Hepatocyte (in vitro differentiated cells): ENCODE measurements around the gene CLIP2.

Experiments
- EZH2 ChIP-seq: fragments of 200-600 bp; sonication (generic); IDR thresholded peaks from 2 replicates; pipeline ENCODE4 v1.6.1; 2016; ENCODE audit warnings: antibody characterized with exemption, mild to moderate bottlenecking, borderline replicate concordance
- TF ChIP-seq, protein P1 (sequence below): fragments of 200-600 bp; sonication (generic); IDR thresholded peaks from 2 replicates; pipeline ENCODE4 v1.5.1; 2016; ENCODE audit warnings: antibody characterized with exemption, mild to moderate bottlenecking; ENCODE audit not compliant: poor library complexity

- no peak for TF ChIP-seq EZH2
- TF ChIP-seq, protein P1, sequence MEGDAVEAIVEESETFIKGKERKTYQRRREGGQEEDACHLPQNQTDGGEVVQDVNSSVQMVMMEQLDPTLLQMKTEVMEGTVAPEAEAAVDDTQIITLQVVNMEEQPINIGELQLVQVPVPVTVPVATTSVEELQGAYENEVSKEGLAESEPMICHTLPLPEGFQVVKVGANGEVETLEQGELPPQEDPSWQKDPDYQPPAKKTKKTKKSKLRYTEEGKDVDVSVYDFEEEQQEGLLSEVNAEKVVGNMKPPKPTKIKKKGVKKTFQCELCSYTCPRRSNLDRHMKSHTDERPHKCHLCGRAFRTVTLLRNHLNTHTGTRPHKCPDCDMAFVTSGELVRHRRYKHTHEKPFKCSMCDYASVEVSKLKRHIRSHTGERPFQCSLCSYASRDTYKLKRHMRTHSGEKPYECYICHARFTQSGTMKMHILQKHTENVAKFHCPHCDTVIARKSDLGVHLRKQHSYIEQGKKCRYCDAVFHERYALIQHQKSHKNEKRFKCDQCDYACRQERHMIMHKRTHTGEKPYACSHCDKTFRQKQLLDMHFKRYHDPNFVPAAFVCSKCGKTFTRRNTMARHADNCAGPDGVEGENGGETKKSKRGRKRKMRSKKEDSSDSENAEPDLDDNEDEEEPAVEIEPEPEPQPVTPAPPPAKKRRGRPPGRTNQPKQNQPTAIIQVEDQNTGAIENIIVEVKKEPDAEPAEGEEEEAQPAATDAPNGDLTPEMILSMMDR: no peak
These were observed 123.4 kb downstream of the CLIP2 start for GRCh38 chr7:74412603-74413002.
